Measurements from ENCODE around the gene FGGY. TPM values are rescaled to one million over a fixed set of nuclear protein-coding genes. Genes with fewer than 3 reads are reported as not detected.
A peak's percentile ranks its signal among the peaks of the same experiment; 100 is the strongest.

Gene FGGY
- total RNA-seq, 1 donor from 2014 or later, result 12.6 TPM

DNA sequence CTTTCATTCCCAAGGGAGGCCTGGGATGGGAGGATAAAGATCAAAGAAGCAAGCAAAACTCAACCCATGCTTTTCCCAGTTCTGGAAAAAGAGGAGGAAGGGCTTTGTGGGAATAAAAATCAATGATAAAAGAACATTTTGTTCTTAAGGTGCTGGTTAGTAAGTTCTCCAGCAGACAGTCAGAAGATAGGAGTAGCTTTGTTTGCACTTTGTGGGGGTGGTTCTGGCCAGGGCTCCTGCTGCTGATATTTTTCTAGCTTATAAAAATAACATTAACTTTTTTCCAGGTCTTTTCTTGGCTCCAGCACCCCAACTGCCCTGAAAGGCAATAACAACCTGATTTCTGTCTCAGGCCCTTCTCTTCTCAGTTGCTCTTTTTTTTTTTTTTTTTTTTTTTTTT, 220.0 kb downstream of the FGGY start:
- TF ChIP-seq CTCF (conservative IDR thresholded peaks at IDR 0.05), result no peak
- Mint-ChIP-seq H3K27ac (no peak overlapping the region), H3K4me3 (no peak overlapping the region), H3K4me1 (ENCODE audit: unreplicated experiment) (peaks cover 21% of the 10 kb centered on the region), H3K27me3 (no peaks in the 10 kb centered on the region), H3K9me3 (peaks cover 11% of the 10 kb centered on the region), H3K36me3 (peaks cover 8% of the 10 kb centered on the region)
- no peak for DNase-seq (ENCODE audit: extremely low spot score, unreplicated experiment)

DNA sequence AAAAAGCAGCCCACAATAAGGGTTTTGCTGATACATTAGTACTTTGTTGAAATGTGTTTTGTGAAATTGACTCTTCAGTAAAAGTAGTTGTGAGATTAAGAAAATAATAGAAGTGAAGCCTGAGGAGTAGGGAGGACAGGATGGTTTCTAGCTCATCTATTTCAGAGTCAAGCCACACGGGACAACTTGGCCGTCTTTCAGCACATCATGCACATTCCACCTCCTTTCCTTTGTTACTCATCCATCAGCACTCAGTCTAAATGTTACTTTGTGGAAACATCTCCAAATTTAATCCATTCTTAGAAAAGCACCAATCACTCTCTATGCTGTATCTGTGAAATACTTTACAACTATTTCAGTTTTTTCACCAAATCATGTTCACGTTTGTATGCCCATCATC, 223.3 kb downstream of the FGGY start:
- no peak for DNase-seq (ENCODE audit: extremely low spot score, unreplicated experiment)
- H3K27ac Mint-ChIP-seq, result no peak overlapping the region
- peaks cover 3% of the 10 kb centered on the region for H3K36me3 Mint-ChIP-seq
- peaks cover 25% of the 10 kb centered on the region for H3K4me1 Mint-ChIP-seq (ENCODE audit: unreplicated experiment)
- no peak for TF ChIP-seq CTCF (conservative IDR thresholded peaks at IDR 0.05)
- H3K4me3 Mint-ChIP-seq, result no peak overlapping the region
- H3K27me3 Mint-ChIP-seq, result no peaks in the 10 kb centered on the region
- H3K9me3 Mint-ChIP-seq, result peaks cover 4% of the 10 kb centered on the region

DNA sequence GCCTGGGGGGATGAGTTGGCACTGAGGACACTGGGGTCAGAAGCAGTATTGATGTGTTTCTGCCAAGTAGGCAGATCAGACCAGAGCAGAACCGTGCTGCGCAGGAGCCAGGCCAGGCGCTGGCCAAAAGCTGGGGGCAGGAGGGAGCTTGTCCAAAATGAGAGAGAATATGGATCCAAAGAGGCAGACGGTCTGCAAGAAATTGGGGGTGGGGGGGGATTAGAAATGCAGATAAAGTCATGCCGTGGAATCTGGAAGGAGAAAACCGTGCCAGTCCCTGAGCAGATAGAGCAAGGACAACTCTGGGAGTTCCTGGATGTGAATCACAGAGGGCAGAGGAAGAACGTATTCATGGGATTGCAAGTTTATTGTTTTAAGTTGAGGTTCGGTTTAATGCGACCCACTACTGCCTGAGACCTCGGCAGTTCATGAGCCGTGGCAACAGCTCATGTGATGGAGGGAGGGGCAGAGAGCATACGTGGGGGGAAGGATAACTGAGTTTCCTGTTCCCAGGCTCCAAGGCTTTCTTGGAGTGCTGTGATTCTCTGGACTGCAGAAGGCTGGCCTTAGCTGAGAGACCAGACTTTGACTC, 224.0 kb downstream of the FGGY start:
- Mint-ChIP-seq H3K9me3 (no peaks in the 10 kb centered on the region), H3K36me3 (no peaks in the 10 kb centered on the region), H3K4me3 (no peak overlapping the region), H3K4me1 (ENCODE audit: unreplicated experiment) (peaks cover 25% of the 10 kb centered on the region), H3K27ac (no peak overlapping the region), H3K27me3 (no peaks in the 10 kb centered on the region)
- TF ChIP-seq CTCF (conservative IDR thresholded peaks at IDR 0.05), result no peak
- DNase-seq (ENCODE audit: extremely low spot score, unreplicated experiment), result no peak

DNA sequence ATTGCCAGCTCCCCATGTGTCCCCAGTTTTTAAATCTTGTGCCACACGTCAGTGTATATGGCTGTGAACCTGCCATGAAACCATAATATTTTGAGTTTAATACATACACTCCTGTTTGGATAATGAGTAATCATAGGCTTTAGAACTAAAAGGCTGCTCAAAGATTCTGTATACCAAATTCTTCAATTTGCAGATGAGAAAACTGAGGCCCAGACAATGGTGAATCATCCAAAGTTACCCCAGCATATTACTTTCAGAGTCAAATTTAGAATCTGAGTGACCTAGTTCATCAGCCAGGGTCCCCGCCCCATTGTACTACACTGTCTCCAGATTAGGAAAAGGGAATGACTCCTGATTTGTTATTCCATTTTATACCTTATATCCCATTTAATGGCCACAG, 224.6 kb downstream of the FGGY start:
- H3K36me3 Mint-ChIP-seq, result no peaks in the 10 kb centered on the region
- H3K27me3 Mint-ChIP-seq, result no peaks in the 10 kb centered on the region
- no peaks in the 10 kb centered on the region for H3K9me3 Mint-ChIP-seq
- no peak overlapping the region for H3K4me3 Mint-ChIP-seq
- peaks cover 23% of the 10 kb centered on the region for H3K4me1 Mint-ChIP-seq (ENCODE audit: unreplicated experiment)
- no peak for TF ChIP-seq CTCF (conservative IDR thresholded peaks at IDR 0.05)
- DNase-seq (ENCODE audit: extremely low spot score, unreplicated experiment), result no peak
- H3K27ac Mint-ChIP-seq, result no peak overlapping the region

DNA sequence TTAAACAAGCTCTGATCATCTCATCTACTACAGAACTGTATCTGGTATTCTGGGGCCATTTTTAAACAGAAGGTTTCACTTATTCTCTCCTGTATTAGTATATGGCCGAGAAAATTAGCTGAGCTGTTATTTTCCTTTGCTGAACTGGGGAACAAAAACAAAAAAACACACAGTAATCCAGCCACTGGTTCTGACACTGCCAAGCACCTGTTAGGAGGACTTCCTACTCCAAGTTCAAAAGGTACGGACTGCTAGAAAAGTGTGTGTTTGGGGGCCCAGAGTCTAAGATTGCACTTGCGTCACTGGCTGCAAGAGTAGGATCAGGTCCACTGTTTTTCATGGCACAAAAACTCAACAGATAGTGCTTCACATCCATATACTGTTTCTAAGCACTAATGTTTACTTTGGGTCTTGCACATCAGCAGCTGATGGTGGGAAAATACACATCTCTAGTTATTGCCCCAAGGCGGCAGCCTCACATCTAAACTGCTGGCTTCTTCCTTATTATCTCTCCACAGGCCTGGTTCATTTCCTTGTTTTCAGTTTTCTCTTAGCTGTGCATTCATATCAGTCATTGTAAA, 226.1 kb downstream of the FGGY start:
- Mint-ChIP-seq H3K9me3 (no peaks in the 10 kb centered on the region), H3K4me1 (ENCODE audit: unreplicated experiment) (peaks cover 19% of the 10 kb centered on the region), H3K27me3 (no peaks in the 10 kb centered on the region), H3K36me3 (no peaks in the 10 kb centered on the region), H3K4me3 (no peak overlapping the region), H3K27ac (peak overlapping the region; percentile 5)
- DNase-seq (ENCODE audit: extremely low spot score, unreplicated experiment), result no peak
- TF ChIP-seq CTCF (conservative IDR thresholded peaks at IDR 0.05), result no peak

Data from type B pancreatic cell (in vitro differentiated cells).